ENCODE measurements around the gene PRPF38A. TPM values are rescaled to one million over a fixed set of nuclear protein-coding genes. Genes with fewer than 3 reads are reported as not detected.
A peak's percentile ranks its signal among the peaks of the same experiment; 100 is the strongest.

The PRPF38A gene
- polyA plus RNA-seq, 3 donors, result 19.7 to 30.9 (median 25.2) TPM

DNA sequence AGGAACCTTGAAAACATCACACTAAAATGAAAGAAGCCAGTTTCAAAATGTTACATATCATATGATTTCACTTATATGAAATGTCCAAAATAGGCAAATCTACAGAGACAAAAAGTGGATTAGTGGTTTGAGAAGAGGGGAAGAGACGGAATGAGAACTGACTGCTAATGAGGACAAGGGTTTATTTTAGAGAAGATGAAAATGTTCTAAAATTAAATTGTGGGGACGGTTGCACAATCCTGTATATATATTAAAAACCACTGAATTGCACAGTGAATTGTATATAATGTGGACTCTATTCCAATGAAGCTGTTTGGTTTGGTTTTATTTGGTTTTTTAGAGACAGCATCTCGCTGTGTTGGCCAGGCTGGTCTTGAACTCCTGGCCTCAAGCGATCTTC, 35.6 kb downstream of the PRPF38A start:
- Mint-ChIP-seq H3K27me3 (ENCODE audit: low read depth in 3 of 3) (peaks cover 0 to 4% (median 2%) of the 10 kb centered on the region in 3 donors), H3K9me3 (no peaks in the 10 kb centered on the region), H3K27ac (peak overlapping the region in 1 of 7 donors; percentile 66), H3K4me1 (peaks cover 21% of the 10 kb centered on the region), H3K4me3 (no peak overlapping the region), H3K36me3 (peaks cover 47 to 54% of the 10 kb centered on the region in 2 donors)
- H3K27me3 ChIP-seq (ENCODE audit: control insufficient read depth in 2 of 2, insufficient read depth in 2 of 2, low read length in 2 of 2), result no peaks in the 10 kb centered on the region
- H3K79me2 ChIP-seq (ENCODE audit: insufficient read depth, low read length), result no peaks in the 10 kb centered on the region
- H3K4me2 ChIP-seq (replicated peaks; ENCODE audit: extremely low read depth, low read length, poor library complexity, severe bottlenecking), result no peak overlapping the region
- DNase-seq, result no peak
- no peak overlapping the region for H3K9ac ChIP-seq (ENCODE audit: insufficient read depth, low read length, poor library complexity, severe bottlenecking)
- TF ChIP-seq, protein P1, sequence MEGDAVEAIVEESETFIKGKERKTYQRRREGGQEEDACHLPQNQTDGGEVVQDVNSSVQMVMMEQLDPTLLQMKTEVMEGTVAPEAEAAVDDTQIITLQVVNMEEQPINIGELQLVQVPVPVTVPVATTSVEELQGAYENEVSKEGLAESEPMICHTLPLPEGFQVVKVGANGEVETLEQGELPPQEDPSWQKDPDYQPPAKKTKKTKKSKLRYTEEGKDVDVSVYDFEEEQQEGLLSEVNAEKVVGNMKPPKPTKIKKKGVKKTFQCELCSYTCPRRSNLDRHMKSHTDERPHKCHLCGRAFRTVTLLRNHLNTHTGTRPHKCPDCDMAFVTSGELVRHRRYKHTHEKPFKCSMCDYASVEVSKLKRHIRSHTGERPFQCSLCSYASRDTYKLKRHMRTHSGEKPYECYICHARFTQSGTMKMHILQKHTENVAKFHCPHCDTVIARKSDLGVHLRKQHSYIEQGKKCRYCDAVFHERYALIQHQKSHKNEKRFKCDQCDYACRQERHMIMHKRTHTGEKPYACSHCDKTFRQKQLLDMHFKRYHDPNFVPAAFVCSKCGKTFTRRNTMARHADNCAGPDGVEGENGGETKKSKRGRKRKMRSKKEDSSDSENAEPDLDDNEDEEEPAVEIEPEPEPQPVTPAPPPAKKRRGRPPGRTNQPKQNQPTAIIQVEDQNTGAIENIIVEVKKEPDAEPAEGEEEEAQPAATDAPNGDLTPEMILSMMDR (IDR thresholded peaks at IDR 0.05), result no peak
- no peak overlapping the region for H3K27ac ChIP-seq (ENCODE audit: low read depth in 1 of 2, low read length in 2 of 2)
- intact Hi-C loops (cut with micrococcal nuclease), result no loop called here
- H4K20me1 ChIP-seq (ENCODE audit: insufficient read depth, low read length), result no peaks in the 10 kb centered on the region
- H2AFZ ChIP-seq (ENCODE audit: insufficient read depth, low read depth, low read length, poor library complexity, severe bottlenecking), result no peak overlapping the region
- peaks cover 30 to 59% of the 10 kb centered on the region in 2 donors for H3K36me3 ChIP-seq (replicated peaks in 1 of 2; ENCODE audit: control insufficient read depth in 1 of 2, insufficient read depth in 2 of 2, low read length in 2 of 2)
- no peak overlapping the region for H3K4me3 ChIP-seq (replicated peaks in 1 of 3; ENCODE audit: low read depth in 2 of 3, low read length in 3 of 3)
- peaks cover 14 to 20% of the 10 kb centered on the region in 2 donors for H3K4me1 ChIP-seq (ENCODE audit: control insufficient read depth in 1 of 2, insufficient read depth in 2 of 2, low read length in 2 of 2)
- H3K9me3 ChIP-seq (replicated peaks in 1 of 2; ENCODE audit: control insufficient read depth in 1 of 2, insufficient read depth in 1 of 2, low read length in 2 of 2), result no peaks in the 10 kb centered on the region
- 0% methylated on average over 1 of the region's 4 CpGs for WGBS (ENCODE audit: insufficient coverage)

DNA sequence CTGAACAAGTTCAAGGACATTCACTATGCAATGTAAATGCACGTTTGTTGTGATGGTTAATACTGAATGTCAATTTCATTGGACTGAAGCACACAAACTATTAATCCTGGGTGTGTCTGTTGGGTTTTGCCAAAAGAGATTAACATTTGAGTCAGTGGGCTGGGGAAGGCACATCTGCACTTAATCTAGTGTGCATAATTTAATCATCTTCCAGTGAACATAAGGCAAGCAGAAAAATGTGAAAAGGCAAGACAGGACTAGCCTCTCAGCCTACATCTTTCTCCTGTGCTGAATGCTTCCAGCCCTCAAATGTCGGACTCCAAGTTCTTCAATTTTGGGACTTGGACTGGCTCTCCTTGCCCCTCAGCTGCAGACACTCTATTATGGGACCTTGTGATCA, 40.1 kb downstream of the PRPF38A start:
- Histone ChIP-seq H3K4me1 (ENCODE audit: control insufficient read depth in 1 of 2, insufficient read depth in 2 of 2, low read length in 2 of 2) (peaks cover 8 to 11% of the 10 kb centered on the region in 2 donors), H3K27me3 (ENCODE audit: control insufficient read depth in 2 of 2, insufficient read depth in 2 of 2, low read length in 2 of 2) (no peaks in the 10 kb centered on the region), H4K20me1 (ENCODE audit: insufficient read depth, low read length) (no peaks in the 10 kb centered on the region), H3K9me3 (replicated peaks in 1 of 2; ENCODE audit: control insufficient read depth in 1 of 2, insufficient read depth in 1 of 2, low read length in 2 of 2) (no peaks in the 10 kb centered on the region), H3K79me2 (ENCODE audit: insufficient read depth, low read length) (no peaks in the 10 kb centered on the region), H3K4me3 (replicated peaks in 1 of 3; ENCODE audit: low read depth in 2 of 3, low read length in 3 of 3) (no peak overlapping the region), H2AFZ (ENCODE audit: insufficient read depth, low read depth, low read length, poor library complexity, severe bottlenecking) (no peak overlapping the region), H3K4me2 (replicated peaks; ENCODE audit: extremely low read depth, low read length, poor library complexity, severe bottlenecking) (no peak overlapping the region), H3K9ac (ENCODE audit: insufficient read depth, low read length, poor library complexity, severe bottlenecking) (no peak overlapping the region), H3K27ac (ENCODE audit: low read depth in 1 of 2, low read length in 2 of 2) (no peak overlapping the region), H3K36me3 (replicated peaks in 1 of 2; ENCODE audit: control insufficient read depth in 1 of 2, insufficient read depth in 2 of 2, low read length in 2 of 2) (peaks cover 24 to 53% of the 10 kb centered on the region in 2 donors)
- H3K4me3 Mint-ChIP-seq, result no peak overlapping the region
- H3K9me3 Mint-ChIP-seq, result no peaks in the 10 kb centered on the region
- H3K27ac Mint-ChIP-seq, result no peak overlapping the region
- intact Hi-C loops (cut with micrococcal nuclease), result no loop called here
- peaks cover 40 to 54% of the 10 kb centered on the region in 2 donors for H3K36me3 Mint-ChIP-seq
- H3K4me1 Mint-ChIP-seq, result peaks cover 12% of the 10 kb centered on the region
- TF ChIP-seq, protein P1 (IDR thresholded peaks at IDR 0.05), result no peak
- DNase-seq, result no peak
- WGBS (ENCODE audit: insufficient coverage), result no CpG with 5 or more reads among the region's 2 CpGs
- peaks cover 0 to 4% (median 0%) of the 10 kb centered on the region in 3 donors for H3K27me3 Mint-ChIP-seq (ENCODE audit: low read depth in 3 of 3)

Data from CD14-positive monocyte (primary cell).